Sigmoid colon (tissue), 4 donors: ENCODE measurements around the gene HNRNPU.

Experiments used
- EP300 ChIP-seq, 4 donors: sonication (generic); formaldehyde crosslinking; IDR thresholded peaks; one replicate each; pipeline ENCODE4 v1.6.1; 2017; ENCODE audit warnings: antibody characterized with exemption in 4 of 4
- POLR2A ChIP-seq, 2 donors: fragments of 450-650 bp; IDR thresholded peaks; one replicate each; pipeline ENCODE4 v1.6.1; 2016; ENCODE audit warnings: antibody characterized with exemption in 2 of 2, mild to moderate bottlenecking in 2 of 2, moderate library complexity in 2 of 2
- POLR2AphosphoS5 ChIP-seq, 4 donors: sonication (generic); formaldehyde crosslinking; IDR thresholded peaks; one replicate each; pipeline ENCODE4 v1.6.1; 2017; ENCODE audit warnings: antibody characterized with exemption in 4 of 4

GRCh38 chr1:244878681-244879080 lies 14.3 kb upstream of the HNRNPU start:
- no peak for TF ChIP-seq EP300 (IDR thresholded peaks at IDR 0.05)
- no peak for TF ChIP-seq POLR2A (IDR thresholded peaks at IDR 0.05)
- no peak for TF ChIP-seq POLR2AphosphoS5 (IDR thresholded peaks at IDR 0.05)
